ENCODE data around the gene CCDC191. TPM values are rescaled to one million over a fixed set of nuclear protein-coding genes. Genes with fewer than 3 reads are reported as not detected.
A peak's percentile ranks its signal among the peaks of the same experiment; 100 is the strongest.

Gene CCDC191
- total and polyA plus RNA-seq, 10 donors, result 4.2 to 11.0 (median 8.2) TPM

GRCh38 chr3:114078126-114078525 is 21.8 kb upstream of the CCDC191 start:
- H3K36me3 ChIP-seq, result peaks cover 0 to 100% (median 73%) of the 10 kb centered on the region in 6 donors

GRCh38 chr3:114076711-114077110 is 20.4 kb upstream of the CCDC191 start:
- TF ChIP-seq POLR2AphosphoS5 (IDR thresholded peaks at IDR 0.05) (peak in 1 of 3 donors; percentile 41), POLR2A (IDR thresholded peaks at IDR 0.05) (no peak), CTCF (IDR thresholded peaks at IDR 0.05 in 8 of 11, conservative IDR thresholded peaks at IDR 0.05 in 3 of 11) (no peak)
- WGBS, 5 donors, result 75 to 91% (median 83%) methylated on average over 6 of the region's 6 CpGs
- intact Hi-C loops (cut with DNase I; ENCODE audit: low total_unique reads), result no loop called here
- Histone ChIP-seq H3K27me3 (replicated peaks in 1 of 7) (no peaks in the 10 kb centered on the region), H3K4me1 (peaks cover 0 to 6% (median 0%) of the 10 kb centered on the region in 6 donors), H3K4me3 (no peak overlapping the region), H3K9me3 (no peaks in the 10 kb centered on the region), H3K27ac (peak overlapping the region in 2 of 8 donors; percentile 7 to 14), H3K36me3 (peaks cover 0 to 100% (median 84%) of the 10 kb centered on the region in 6 donors)
- DNase-seq, result no peak

More at GRCh38 chr3:114078126-114078525, 21.8 kb upstream of the CCDC191 start:
- Histone ChIP-seq H3K4me1 (peaks cover 0 to 6% (median 0%) of the 10 kb centered on the region in 6 donors), H3K9me3 (no peaks in the 10 kb centered on the region), H3K4me3 (no peak overlapping the region), H3K27me3 (replicated peaks in 1 of 7) (no peaks in the 10 kb centered on the region), H3K27ac (no peak overlapping the region)
- no peak for TF ChIP-seq POLR2A (IDR thresholded peaks at IDR 0.05)
- TF ChIP-seq POLR2AphosphoS5 (IDR thresholded peaks at IDR 0.05), result no peak
- TF ChIP-seq CTCF (IDR thresholded peaks at IDR 0.05 in 8 of 11, conservative IDR thresholded peaks at IDR 0.05 in 3 of 11), result no peak
- intact Hi-C loops (cut with DNase I; ENCODE audit: low total_unique reads), result no loop called here
- DNase-seq, result no peak

GRCh38 chr3:114071786-114072185 is 15.5 kb upstream of the CCDC191 start:
- Histone ChIP-seq H3K36me3 (peaks cover 8 to 100% (median 80%) of the 10 kb centered on the region in 6 donors), H3K4me3 (no peak overlapping the region), H3K4me1 (no peaks in the 10 kb centered on the region), H3K27me3 (replicated peaks in 1 of 7) (no peaks in the 10 kb centered on the region), H3K27ac (no peak overlapping the region), H3K9me3 (no peaks in the 10 kb centered on the region)
- WGBS, 5 donors, result 73 to 91% (median 79%) methylated on average over 1 of the region's 1 CpG
- DNase-seq, result no peak
- TF ChIP-seq CTCF (IDR thresholded peaks at IDR 0.05 in 8 of 11, conservative IDR thresholded peaks at IDR 0.05 in 3 of 11) (no peak), POLR2AphosphoS5 (IDR thresholded peaks at IDR 0.05) (no peak), POLR2A (IDR thresholded peaks at IDR 0.05) (no peak)
- intact Hi-C loops (cut with DNase I; ENCODE audit: low total_unique reads), result no loop called here

GRCh38 chr3:114068336-114068735 is 12.0 kb upstream of the CCDC191 start:
- no peaks in the 10 kb centered on the region for H3K27me3 ChIP-seq (replicated peaks in 1 of 7)
- H3K27ac ChIP-seq, result no peak overlapping the region
- no peak for TF ChIP-seq POLR2AphosphoS5 (IDR thresholded peaks at IDR 0.05)
- H3K9me3 ChIP-seq, result no peaks in the 10 kb centered on the region
- intact Hi-C loops (cut with DNase I; ENCODE audit: low total_unique reads), result no loop called here
- H3K4me3 ChIP-seq, result no peak overlapping the region
- 96 to 98% (median 97%) methylated on average over 4 of the region's 4 CpGs for WGBS, 5 donors
- no peak for DNase-seq
- H3K36me3 ChIP-seq, result peaks cover 8 to 93% (median 58%) of the 10 kb centered on the region in 6 donors
- H3K4me1 ChIP-seq, result no peaks in the 10 kb centered on the region

GRCh38 chr3:114067804-114068203 is 11.5 kb upstream of the CCDC191 start:
- intact Hi-C loops (cut with DNase I; ENCODE audit: low total_unique reads), result no loop called here
- H3K9me3 ChIP-seq, result no peaks in the 10 kb centered on the region

More at GRCh38 chr3:114067804-114068203, 11.5 kb upstream of the CCDC191 start:
- TF ChIP-seq POLR2AphosphoS5 (IDR thresholded peaks at IDR 0.05), result no peak
- TF ChIP-seq CTCF (IDR thresholded peaks at IDR 0.05 in 8 of 11, conservative IDR thresholded peaks at IDR 0.05 in 3 of 11), result no peak
- TF ChIP-seq POLR2A (IDR thresholded peaks at IDR 0.05), result no peak
- Histone ChIP-seq H3K4me3 (no peak overlapping the region), H3K27ac (no peak overlapping the region), H3K27me3 (replicated peaks in 1 of 7) (no peaks in the 10 kb centered on the region), H3K4me1 (peaks cover 0 to 1% (median 0%) of the 10 kb centered on the region in 6 donors), H3K36me3 (peaks cover 8 to 87% (median 53%) of the 10 kb centered on the region in 6 donors)
- DNase-seq, result no peak
- 94 to 98% (median 97%) methylated on average over 4 of the region's 4 CpGs for WGBS, 5 donors
